ENCODE measurements around the gene LRRC47. TPM values are rescaled to one million over a fixed set of nuclear protein-coding genes. Genes with fewer than 3 reads are reported as not detected.
A peak's percentile ranks its signal among the peaks of the same experiment; 100 is the strongest.

The LRRC47 gene
- total RNA-seq, 1 donor from 2014 or later = 45.8 TPM

DNA sequence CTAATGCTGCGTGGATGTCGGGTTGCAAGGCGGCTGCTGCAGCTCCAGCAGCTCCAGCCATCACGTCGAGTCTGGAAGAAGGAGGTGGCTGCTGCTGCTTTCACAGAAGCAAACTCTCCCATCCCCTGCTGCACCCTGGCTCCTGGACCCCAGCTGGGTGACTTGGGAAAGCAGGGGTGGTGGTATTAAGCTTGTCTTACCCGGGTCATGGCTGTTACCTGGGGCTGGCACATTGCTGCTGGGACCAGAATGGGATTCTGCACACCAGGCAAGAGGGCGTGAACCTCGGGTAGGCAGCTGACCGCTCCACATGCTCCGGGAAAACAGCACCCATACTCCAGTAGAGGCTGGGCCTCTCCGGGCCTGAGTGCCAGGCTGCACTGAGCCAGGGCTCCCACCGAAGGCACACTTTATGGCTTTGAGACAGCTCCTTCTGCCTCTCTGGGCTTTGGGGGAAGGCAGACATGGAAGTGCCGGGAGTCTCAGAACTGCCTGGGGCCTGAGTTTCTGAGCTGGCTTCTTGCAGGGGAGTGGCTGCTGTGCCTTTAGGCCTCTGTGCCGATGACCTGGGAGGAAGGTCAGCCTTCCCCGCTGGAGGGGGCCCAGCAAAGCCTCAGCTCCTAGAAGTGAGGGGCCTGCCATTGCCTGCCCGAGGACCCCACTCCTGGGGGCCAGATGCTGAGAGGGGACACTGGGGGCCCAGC, 22.6 kb downstream of the LRRC47 start:
- Mint-ChIP-seq H3K9me3 (ENCODE audit: low read depth) (no peaks in the 10 kb centered on the region), H3K4me3 (ENCODE audit: unreplicated experiment) (no peak overlapping the region), H3K27me3 (ENCODE audit: low read depth) (no peaks in the 10 kb centered on the region), H3K36me3 (ENCODE audit: low read depth) (no peaks in the 10 kb centered on the region), H3K27ac (ENCODE audit: unreplicated experiment) (no peak overlapping the region), H3K4me1 (ENCODE audit: low read depth) (peaks cover 11% of the 10 kb centered on the region)
- TF ChIP-seq, protein P1, sequence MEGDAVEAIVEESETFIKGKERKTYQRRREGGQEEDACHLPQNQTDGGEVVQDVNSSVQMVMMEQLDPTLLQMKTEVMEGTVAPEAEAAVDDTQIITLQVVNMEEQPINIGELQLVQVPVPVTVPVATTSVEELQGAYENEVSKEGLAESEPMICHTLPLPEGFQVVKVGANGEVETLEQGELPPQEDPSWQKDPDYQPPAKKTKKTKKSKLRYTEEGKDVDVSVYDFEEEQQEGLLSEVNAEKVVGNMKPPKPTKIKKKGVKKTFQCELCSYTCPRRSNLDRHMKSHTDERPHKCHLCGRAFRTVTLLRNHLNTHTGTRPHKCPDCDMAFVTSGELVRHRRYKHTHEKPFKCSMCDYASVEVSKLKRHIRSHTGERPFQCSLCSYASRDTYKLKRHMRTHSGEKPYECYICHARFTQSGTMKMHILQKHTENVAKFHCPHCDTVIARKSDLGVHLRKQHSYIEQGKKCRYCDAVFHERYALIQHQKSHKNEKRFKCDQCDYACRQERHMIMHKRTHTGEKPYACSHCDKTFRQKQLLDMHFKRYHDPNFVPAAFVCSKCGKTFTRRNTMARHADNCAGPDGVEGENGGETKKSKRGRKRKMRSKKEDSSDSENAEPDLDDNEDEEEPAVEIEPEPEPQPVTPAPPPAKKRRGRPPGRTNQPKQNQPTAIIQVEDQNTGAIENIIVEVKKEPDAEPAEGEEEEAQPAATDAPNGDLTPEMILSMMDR (IDR thresholded peaks at IDR 0.05) = no peak
- DNase-seq (ENCODE audit: low spot score) = no peak

DNA sequence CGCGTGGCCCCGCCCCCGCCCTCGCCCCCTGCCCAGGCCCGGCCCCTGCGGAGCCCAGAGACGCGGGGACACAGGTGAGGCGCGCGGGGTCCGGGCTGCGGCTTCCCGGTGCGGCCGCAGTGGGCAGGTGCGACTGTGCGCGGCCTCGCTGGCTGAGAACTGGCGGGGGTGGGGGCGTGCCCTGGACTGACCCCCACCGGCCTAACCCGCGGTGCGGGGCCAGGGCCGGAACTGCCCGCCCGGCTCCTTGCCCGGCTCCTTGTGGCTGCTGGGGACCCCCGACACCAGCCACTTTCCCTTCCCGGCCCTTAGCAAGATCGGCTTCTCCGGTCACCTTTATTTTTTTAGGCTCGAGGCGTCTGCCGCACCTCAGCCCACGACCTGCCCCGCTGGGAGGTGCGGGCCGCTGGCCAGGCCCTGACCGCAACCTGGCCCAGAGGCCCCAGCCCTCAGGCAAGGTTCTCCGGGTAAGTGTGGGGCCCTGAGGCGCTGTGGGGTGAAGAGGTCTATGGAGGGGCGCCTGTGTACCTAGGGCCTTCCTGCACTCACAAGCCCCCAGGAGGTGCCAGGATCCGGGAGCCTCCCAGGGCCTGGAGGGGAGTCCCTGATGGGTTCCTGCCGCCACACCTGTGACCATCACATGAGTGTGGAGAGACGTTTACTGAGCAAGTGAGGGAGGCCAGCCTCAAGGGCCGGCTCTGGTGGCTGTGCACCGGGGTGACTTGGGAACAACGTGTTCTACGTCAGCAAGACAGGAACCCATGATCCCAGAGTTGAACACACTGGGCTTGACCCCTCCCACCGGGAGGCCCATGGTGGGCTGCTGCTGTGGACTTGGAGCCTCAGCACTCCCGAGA, 23.4 kb downstream of the LRRC47 start, which contains the start of gene SMIM1:
TSS of gene SMIM1 (plus strand) at position 35 of the 857 bp plus-strand sequence. CDS start 2,625 bp downstream, outside the sequence.
- DNase-seq (ENCODE audit: low spot score) = no peak
- H3K9me3 Mint-ChIP-seq (ENCODE audit: low read depth) = no peaks in the 10 kb centered on the region
- H3K27ac Mint-ChIP-seq (ENCODE audit: unreplicated experiment) = no peak within 1 kb of the TSS
- peaks cover 11% of the 10 kb centered on the region for H3K4me1 Mint-ChIP-seq (ENCODE audit: low read depth)
- no peaks in the 10 kb centered on the region for H3K36me3 Mint-ChIP-seq (ENCODE audit: low read depth)
- no peaks in the 10 kb centered on the region for H3K27me3 Mint-ChIP-seq (ENCODE audit: low read depth)
- H3K4me3 Mint-ChIP-seq (ENCODE audit: unreplicated experiment) = peak within 1 kb of the TSS; percentile 56
- TF ChIP-seq, protein P1 (IDR thresholded peaks at IDR 0.05) = no peak

DNA sequence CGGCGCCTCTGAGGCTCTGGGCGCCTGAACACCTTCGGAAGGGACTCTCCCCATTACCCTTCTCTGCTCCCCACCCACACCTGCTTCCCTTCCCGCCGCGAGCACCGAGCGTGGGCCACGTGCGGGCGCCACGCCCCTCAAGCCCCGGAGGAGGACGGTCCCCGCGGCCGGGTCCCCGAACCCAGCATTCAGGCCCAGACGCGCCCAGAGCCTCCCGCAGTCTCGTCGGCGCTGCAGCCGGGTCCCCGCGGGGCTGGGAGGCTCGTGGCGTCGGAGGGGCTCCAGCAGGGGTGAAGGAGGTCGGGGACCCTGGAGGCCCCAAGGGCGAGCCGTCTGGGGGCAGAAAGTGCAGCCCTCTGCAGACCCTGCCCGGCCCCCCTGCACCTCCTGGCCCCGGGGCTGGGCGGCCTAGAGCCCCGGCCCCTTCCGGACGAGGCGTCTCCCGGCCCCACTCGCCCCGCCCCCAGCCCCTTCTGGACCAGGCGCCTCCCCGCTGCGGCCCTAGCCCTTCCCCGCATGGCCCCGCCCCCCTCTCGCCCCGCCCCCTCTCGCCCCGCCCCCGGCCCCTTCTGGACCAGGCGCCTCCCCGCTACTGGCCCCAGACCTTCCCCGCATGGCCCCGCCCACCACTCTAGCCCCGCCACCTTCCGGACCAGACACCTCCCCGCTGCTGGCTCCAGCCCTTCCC, 24.1 kb downstream of the LRRC47 start:
- Mint-ChIP-seq H3K9me3 (ENCODE audit: low read depth) (no peaks in the 10 kb centered on the region), H3K4me1 (ENCODE audit: low read depth) (peaks cover 11% of the 10 kb centered on the region), H3K36me3 (ENCODE audit: low read depth) (no peaks in the 10 kb centered on the region), H3K27me3 (ENCODE audit: low read depth) (peaks cover 6% of the 10 kb centered on the region), H3K27ac (ENCODE audit: unreplicated experiment) (no peak overlapping the region), H3K4me3 (ENCODE audit: unreplicated experiment) (peak overlapping the region; percentile 56)
- DNase-seq (ENCODE audit: low spot score) = no peak
- TF ChIP-seq, protein P1 (IDR thresholded peaks at IDR 0.05) = no peak

- peaks cover 8% of the 10 kb centered on the region for H3K27me3 Mint-ChIP-seq (ENCODE audit: low read depth)
- H3K9me3 Mint-ChIP-seq (ENCODE audit: low read depth) = no peaks in the 10 kb centered on the region
- no peak overlapping the region for H3K27ac Mint-ChIP-seq (ENCODE audit: unreplicated experiment)
- no peaks in the 10 kb centered on the region for H3K36me3 Mint-ChIP-seq (ENCODE audit: low read depth)
- H3K4me1 Mint-ChIP-seq (ENCODE audit: low read depth) = peaks cover 11% of the 10 kb centered on the region
- H3K4me3 Mint-ChIP-seq (ENCODE audit: unreplicated experiment) = peak overlapping the region; percentile 56
- TF ChIP-seq, protein P1 (IDR thresholded peaks at IDR 0.05) = no peak
- no peak for DNase-seq (ENCODE audit: low spot score)
Observed at GRCh38 chr1:3771108-3772026, 24.9 kb downstream of the LRRC47 start.
